Neural crest cell (in vitro differentiated cells): ENCODE measurements around the gene ZNF175. TPM values are rescaled to one million over a fixed set of nuclear protein-coding genes. Genes with fewer than 3 reads are reported as not detected.

Experiments used
- DNase-seq: peaks from one replicate; pipeline ENCODE4 v3.0.0; 2021; ENCODE audit warnings: low read depth, mixed read lengths, low spot score
- H3K27ac Mint-ChIP-seq: one replicate; pipeline ENCODE4 v1.8.0; 2021; ENCODE audit warnings: mild to moderate bottlenecking, mixed read lengths; ENCODE audit not compliant: unreplicated experiment
- H3K27me3 Mint-ChIP-seq: 2 replicates; pipeline ENCODE4 v1.8.0; 2021; ENCODE audit warnings: low read depth, mild to moderate bottlenecking, mixed read lengths
- H3K36me3 Mint-ChIP-seq: 2 replicates; pipeline ENCODE4 v1.8.0; 2021; ENCODE audit warnings: low read depth, mild to moderate bottlenecking, mixed read lengths
- H3K4me1 Mint-ChIP-seq: 2 replicates; pipeline ENCODE4 v1.8.0; 2021; ENCODE audit warnings: mixed read lengths
- H3K4me3 Mint-ChIP-seq: one replicate; pipeline ENCODE4 v1.8.0; 2021; ENCODE audit warnings: mild to moderate bottlenecking, mixed read lengths
- H3K9me3 Mint-ChIP-seq: 2 replicates; pipeline ENCODE4 v1.8.0; 2021; ENCODE audit warnings: mixed read lengths
- total RNA-seq: library from RNA; stranded (reverse); gene quantifications from 2 replicates; pipeline ENCODE4 v1.2.1, GENCODE V29; 2021
- TF ChIP-seq, protein P1 (sequence below): fragments of 200-600 bp; sonication (generic); conservative IDR thresholded peaks from 2 replicates; pipeline ENCODE4 v1.5.0; 2021; ENCODE audit warnings: antibody characterized with exemption, mild to moderate bottlenecking

The ZNF175 gene
- total RNA-seq, 1 donor from 2014 or later: 12.9 TPM

- Mint-ChIP-seq H3K4me1 (no peaks in the 10 kb centered on the region), H3K27ac (no peak overlapping the region), H3K36me3 (no peaks in the 10 kb centered on the region), H3K4me3 (no peak overlapping the region), H3K27me3 (peaks cover 33% of the 10 kb centered on the region), H3K9me3 (no peaks in the 10 kb centered on the region)
- TF ChIP-seq, protein P1, sequence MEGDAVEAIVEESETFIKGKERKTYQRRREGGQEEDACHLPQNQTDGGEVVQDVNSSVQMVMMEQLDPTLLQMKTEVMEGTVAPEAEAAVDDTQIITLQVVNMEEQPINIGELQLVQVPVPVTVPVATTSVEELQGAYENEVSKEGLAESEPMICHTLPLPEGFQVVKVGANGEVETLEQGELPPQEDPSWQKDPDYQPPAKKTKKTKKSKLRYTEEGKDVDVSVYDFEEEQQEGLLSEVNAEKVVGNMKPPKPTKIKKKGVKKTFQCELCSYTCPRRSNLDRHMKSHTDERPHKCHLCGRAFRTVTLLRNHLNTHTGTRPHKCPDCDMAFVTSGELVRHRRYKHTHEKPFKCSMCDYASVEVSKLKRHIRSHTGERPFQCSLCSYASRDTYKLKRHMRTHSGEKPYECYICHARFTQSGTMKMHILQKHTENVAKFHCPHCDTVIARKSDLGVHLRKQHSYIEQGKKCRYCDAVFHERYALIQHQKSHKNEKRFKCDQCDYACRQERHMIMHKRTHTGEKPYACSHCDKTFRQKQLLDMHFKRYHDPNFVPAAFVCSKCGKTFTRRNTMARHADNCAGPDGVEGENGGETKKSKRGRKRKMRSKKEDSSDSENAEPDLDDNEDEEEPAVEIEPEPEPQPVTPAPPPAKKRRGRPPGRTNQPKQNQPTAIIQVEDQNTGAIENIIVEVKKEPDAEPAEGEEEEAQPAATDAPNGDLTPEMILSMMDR: peak; percentile 73
- peak; percentile 93 for DNase-seq
Measured at GRCh38 chr19:51607920-51608562, 37.0 kb downstream of the ZNF175 start.

DNA sequence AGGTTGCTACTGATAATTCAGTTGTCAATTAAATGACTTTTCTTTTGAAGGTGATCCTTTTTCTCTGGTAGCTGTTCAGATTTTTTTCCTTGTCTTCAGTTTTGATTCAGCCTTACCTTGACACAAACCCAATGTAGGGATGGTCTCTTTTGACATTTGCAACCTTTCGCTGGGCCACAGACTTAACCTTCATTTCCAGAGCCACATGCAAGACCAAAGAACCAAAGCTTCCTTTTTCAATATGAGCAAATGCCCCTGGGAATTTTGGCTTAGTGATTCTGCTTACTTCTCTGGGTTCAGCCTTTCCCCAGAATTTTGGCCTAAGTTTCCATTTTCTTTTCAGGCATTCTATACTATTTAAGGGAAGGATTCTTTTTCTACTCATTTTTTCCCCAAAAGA is 39.5 kb downstream of the ZNF175 start:
- Mint-ChIP-seq H3K4me3 (no peak overlapping the region), H3K4me1 (no peaks in the 10 kb centered on the region), H3K9me3 (no peaks in the 10 kb centered on the region), H3K27ac (no peak overlapping the region), H3K36me3 (no peaks in the 10 kb centered on the region), H3K27me3 (peaks cover 45% of the 10 kb centered on the region)
- TF ChIP-seq, protein P1: no peak
- no peak for DNase-seq

DNA sequence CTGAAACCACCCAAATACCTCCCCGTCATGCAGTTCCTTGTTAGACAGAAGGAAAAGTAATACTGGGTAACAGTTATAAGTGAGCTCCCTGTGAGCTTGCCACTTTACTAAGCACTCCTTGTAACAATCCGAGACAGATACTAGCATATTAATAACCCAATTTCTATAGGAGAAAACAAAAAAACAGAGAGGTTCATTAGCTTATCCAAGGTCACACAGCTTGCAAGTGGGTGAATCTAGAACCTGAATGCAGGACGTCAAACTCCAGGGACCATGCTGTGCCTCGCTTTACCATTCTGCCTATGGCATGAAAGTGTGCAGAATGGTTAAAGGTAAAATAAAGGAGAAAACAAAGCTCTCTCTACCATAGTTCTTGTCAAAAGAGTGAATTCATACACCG is 43.7 kb downstream of the ZNF175 start:
- H3K9me3 Mint-ChIP-seq: no peaks in the 10 kb centered on the region
- peaks cover 66% of the 10 kb centered on the region for H3K27me3 Mint-ChIP-seq
- H3K36me3 Mint-ChIP-seq: no peaks in the 10 kb centered on the region
- H3K27ac Mint-ChIP-seq: no peak overlapping the region
- H3K4me1 Mint-ChIP-seq: no peaks in the 10 kb centered on the region
- no peak overlapping the region for H3K4me3 Mint-ChIP-seq
- TF ChIP-seq, protein P1: no peak
- no peak for DNase-seq

DNA sequence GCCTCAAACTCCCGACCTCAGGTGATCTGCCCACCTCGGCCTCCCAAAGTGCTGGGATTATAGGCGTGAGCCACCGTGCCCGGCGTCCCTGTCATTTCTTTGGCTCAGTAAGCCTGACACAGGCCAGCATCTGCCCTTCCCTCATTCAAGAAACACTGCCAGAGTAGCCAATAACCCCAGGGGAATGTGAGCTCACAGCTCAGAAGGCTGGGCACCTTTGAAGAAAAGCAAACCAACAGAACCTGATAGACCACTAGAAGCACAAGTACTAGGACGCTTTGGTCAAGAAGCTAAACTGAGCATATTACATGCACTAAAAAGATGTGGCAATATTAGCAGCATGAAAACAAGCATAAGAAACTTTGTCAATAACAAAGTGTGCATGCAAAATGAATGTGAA is 44.9 kb downstream of the ZNF175 start:
- H3K27ac Mint-ChIP-seq: no peak overlapping the region
- no peak overlapping the region for H3K4me3 Mint-ChIP-seq
- H3K36me3 Mint-ChIP-seq: no peaks in the 10 kb centered on the region
- TF ChIP-seq, protein P1: no peak
- no peaks in the 10 kb centered on the region for H3K9me3 Mint-ChIP-seq
- peaks cover 68% of the 10 kb centered on the region for H3K27me3 Mint-ChIP-seq
- no peak for DNase-seq
- H3K4me1 Mint-ChIP-seq: no peaks in the 10 kb centered on the region

DNA sequence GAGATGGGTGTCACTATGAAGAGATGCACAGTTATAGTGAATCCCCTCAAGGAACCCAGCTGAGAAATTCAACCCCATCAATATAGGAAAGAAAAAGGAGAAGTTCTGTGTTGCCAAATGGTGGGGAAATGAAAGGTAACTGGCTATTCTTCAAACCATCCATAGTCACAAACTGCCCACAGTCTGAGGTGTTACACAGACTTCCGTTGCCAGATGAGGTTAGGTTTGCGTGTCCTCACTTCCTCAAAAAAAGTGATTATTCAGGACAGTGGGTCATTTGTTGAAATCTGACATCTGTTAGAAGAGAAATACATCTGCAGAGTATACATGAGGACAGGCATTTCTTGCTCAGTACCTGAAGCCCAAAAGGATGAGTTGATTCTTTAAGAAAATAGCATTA is 50.1 kb downstream of the ZNF175 start:
- H3K36me3 Mint-ChIP-seq: no peaks in the 10 kb centered on the region
- no peak overlapping the region for H3K4me3 Mint-ChIP-seq
- peaks cover 2% of the 10 kb centered on the region for H3K9me3 Mint-ChIP-seq
- no peaks in the 10 kb centered on the region for H3K4me1 Mint-ChIP-seq
- no peak for DNase-seq
- H3K27me3 Mint-ChIP-seq: peaks cover 67% of the 10 kb centered on the region
- H3K27ac Mint-ChIP-seq: no peak overlapping the region
- TF ChIP-seq, protein P1: no peak
